ENCODE results near the gene SUPT20HL1. TPM values are rescaled to one million over a fixed set of nuclear protein-coding genes. Genes with fewer than 3 reads are reported as not detected.

The SUPT20HL1 gene
- total RNA-seq, 1 experiment from 2014 or later: not detected

GRCh38 chrX:24392709-24393108 lies 32.3 kb downstream of the SUPT20HL1 start:
- CTCF ChIA-PET: no interaction called here
- H3K27ac ChIP-seq (ENCODE audit: low read length): no peak overlapping the region

GRCh38 chrX:24395775-24396174 lies 35.3 kb downstream of the SUPT20HL1 start:
- H3K27me3 ChIP-seq (ENCODE audit: low read length): 0 out of 2 replicates have a peak, but pooled peaks cover 14% of the 10 kb centered on the region
- no peaks in the 10 kb centered on the region for H3K4me1 ChIP-seq (ENCODE audit: insufficient read depth, low read length)
- BruUV-seq (replicated peaks): no TSS peak
- intact Hi-C loops (cut with micrococcal nuclease): loop anchor here (1.0 to 2.0 kb wide), 3 partner anchors 99 to 137 kb away; no protein-coding TSS in a partner anchor
- H3K9ac ChIP-seq (ENCODE audit: low read length): no peak overlapping the region
- H3K4me3 ChIP-seq (ENCODE audit: low read length): no peak overlapping the region
- ATAC-seq (peak; percentile 84), DNase-seq (peak; percentile 85)
- no peaks in the 10 kb centered on the region for H3K9me3 ChIP-seq (ENCODE audit: low read length)
- no peaks in the 10 kb centered on the region for H4K20me1 ChIP-seq (ENCODE audit: low read length)
- no peaks in the 10 kb centered on the region for H3K9me2 ChIP-seq (replicated peaks; ENCODE audit: low read length)
- CTCF ChIA-PET: interaction anchor here (0.6 to 1.7 kb wide), 3 partner anchors 103 to 418 kb away, joined by 3 to 27 read pairs (median 6); no protein-coding TSS in a partner anchor
- H3K27ac ChIP-seq (ENCODE audit: low read length): no peak overlapping the region
- TF ChIP-seq CTCF (conservative IDR thresholded peaks at IDR 0.05; ENCODE audit: low read depth, low read length) (peak; percentile 87), EZH2 (IDR thresholded peaks at IDR 0.05; ENCODE audit: low read length, unreplicated experiment) (no peak)
- H3K4me2 ChIP-seq (ENCODE audit: low read length): no peak overlapping the region
- no peak overlapping the region for H2AFZ ChIP-seq (ENCODE audit: low read length)
- POLR2A ChIA-PET (ENCODE audit: unreplicated experiment): no interaction called here
- no peaks in the 10 kb centered on the region for H3K36me3 ChIP-seq (ENCODE audit: low read depth, low read length)
- H3K79me2 ChIP-seq (ENCODE audit: low read length): no peaks in the 10 kb centered on the region
- H3F3A ChIP-seq (ENCODE audit: low read length, unreplicated experiment): no peaks in the 10 kb centered on the region

More at GRCh38 chrX:24392709-24393108, 32.3 kb downstream of the SUPT20HL1 start:
- no peaks in the 10 kb centered on the region for H4K20me1 ChIP-seq (ENCODE audit: low read length)
- H3K4me1 ChIP-seq (ENCODE audit: insufficient read depth, low read length): no peaks in the 10 kb centered on the region
- no TSS peak for BruUV-seq (replicated peaks)
- no peak overlapping the region for H3K4me2 ChIP-seq (ENCODE audit: low read length)
- no peaks in the 10 kb centered on the region for H3K79me2 ChIP-seq (ENCODE audit: low read length)
- no peaks in the 10 kb centered on the region for H3K9me3 ChIP-seq (ENCODE audit: low read length)
- intact Hi-C loops (cut with micrococcal nuclease): no loop called here
- peaks cover 25% of the 10 kb centered on the region; the same call in 1 of the 2 replicates for H3K27me3 ChIP-seq (ENCODE audit: low read length)
- H3K9me2 ChIP-seq (replicated peaks; ENCODE audit: low read length): no peaks in the 10 kb centered on the region
- POLR2A ChIA-PET (ENCODE audit: unreplicated experiment): no interaction called here
- ATAC-seq (no peak), DNase-seq (no peak)
- H3F3A ChIP-seq (ENCODE audit: low read length, unreplicated experiment): no peaks in the 10 kb centered on the region
- no peak overlapping the region for H2AFZ ChIP-seq (ENCODE audit: low read length)
- no peak overlapping the region for H3K9ac ChIP-seq (ENCODE audit: low read length)
- no peak for TF ChIP-seq CTCF (conservative IDR thresholded peaks at IDR 0.05; ENCODE audit: low read depth, low read length)
- no peak for TF ChIP-seq EZH2phosphoT487 (IDR thresholded peaks at IDR 0.05; ENCODE audit: borderline replicate concordance, low read length)
- no peak for TF ChIP-seq EZH2 (IDR thresholded peaks at IDR 0.05; ENCODE audit: low read length, unreplicated experiment)
- no peaks in the 10 kb centered on the region for H3K36me3 ChIP-seq (ENCODE audit: low read depth, low read length)
- H3K4me3 ChIP-seq (ENCODE audit: low read length): no peak overlapping the region

- Histone ChIP-seq H3K36me3 (ENCODE audit: low read depth, low read length) (no peaks in the 10 kb centered on the region), H3K9me3 (ENCODE audit: low read length) (no peaks in the 10 kb centered on the region), H3K4me3 (ENCODE audit: low read length) (no peak overlapping the region), H3K4me1 (ENCODE audit: insufficient read depth, low read length) (no peaks in the 10 kb centered on the region), H3K27ac (ENCODE audit: low read length) (no peak overlapping the region), H3F3A (ENCODE audit: low read length, unreplicated experiment) (no peaks in the 10 kb centered on the region), H3K27me3 (ENCODE audit: low read length) (0 out of 2 replicates have a peak, but pooled peaks cover 14% of the 10 kb centered on the region), H4K20me1 (ENCODE audit: low read length) (no peaks in the 10 kb centered on the region), H3K9me2 (replicated peaks; ENCODE audit: low read length) (no peaks in the 10 kb centered on the region), H3K79me2 (ENCODE audit: low read length) (no peaks in the 10 kb centered on the region), H2AFZ (ENCODE audit: low read length) (no peak overlapping the region), H3K4me2 (ENCODE audit: low read length) (no peak overlapping the region), H3K9ac (ENCODE audit: low read length) (no peak overlapping the region)
- ATAC-seq (no peak; the same call in 1 of the 2 replicates), DNase-seq (peak; percentile 4)
- ChIA-PET CTCF (interaction anchor here (0.6 to 1.7 kb wide), 4 partner anchors 103 to 417 kb away, joined by 3 to 27 read pairs (median 4); no protein-coding TSS in a partner anchor), POLR2A (ENCODE audit: unreplicated experiment) (no interaction called here)
- no TSS peak for BruUV-seq (replicated peaks)
- intact Hi-C loops (cut with micrococcal nuclease): loop anchor here (1.0 to 2.0 kb wide), 3 partner anchors 98 to 138 kb away; no protein-coding TSS in a partner anchor
- TF ChIP-seq CTCF (conservative IDR thresholded peaks at IDR 0.05; ENCODE audit: low read depth, low read length): no peak
- TF ChIP-seq EZH2 (IDR thresholded peaks at IDR 0.05; ENCODE audit: low read length, unreplicated experiment): no peak
- TF ChIP-seq EZH2phosphoT487 (IDR thresholded peaks at IDR 0.05; ENCODE audit: borderline replicate concordance, low read length): no peak
Observed at GRCh38 chrX:24396236-24396930, 35.9 kb downstream of the SUPT20HL1 start.

Measured in PC-3 (cell line).